Transverse colon (tissue), 4 donors: Measurements from ENCODE around the gene KCNN3.

Experiments used
- EP300 ChIP-seq: sonication (generic); formaldehyde crosslinking; IDR thresholded peaks from one replicate; pipeline ENCODE4 v1.6.1; 2017; ENCODE audit warnings: antibody characterized with exemption, low read depth
- POLR2A ChIP-seq: fragments of 450-650 bp; IDR thresholded peaks from one replicate; pipeline ENCODE4 v1.6.1; 2016; ENCODE audit warnings: antibody characterized with exemption, mild to moderate bottlenecking, moderate library complexity
- POLR2AphosphoS5 ChIP-seq, 3 donors: sonication (generic); formaldehyde crosslinking; IDR thresholded peaks; one replicate each; pipeline ENCODE4 v1.6.1; 2016; ENCODE audit warnings: antibody characterized with exemption in 3 of 3
- TF ChIP-seq, protein P1 (sequence below), 5 experiments: fragments of 200-600 bp in 3 of 5; fragments of 450-650 bp in 2 of 5; sonication (generic) in 3 of 5; IDR thresholded peaks; 1 replicate in 2 of 5; 2 replicates in 3 of 5; pipeline ENCODE4 v1.5.1; 2016 to 2017; ENCODE audit warnings: antibody characterized with exemption in 5 of 5, inconsistent platforms in 3 of 5, mild to moderate bottlenecking in 2 of 5, moderate library complexity in 1 of 5

DNA sequence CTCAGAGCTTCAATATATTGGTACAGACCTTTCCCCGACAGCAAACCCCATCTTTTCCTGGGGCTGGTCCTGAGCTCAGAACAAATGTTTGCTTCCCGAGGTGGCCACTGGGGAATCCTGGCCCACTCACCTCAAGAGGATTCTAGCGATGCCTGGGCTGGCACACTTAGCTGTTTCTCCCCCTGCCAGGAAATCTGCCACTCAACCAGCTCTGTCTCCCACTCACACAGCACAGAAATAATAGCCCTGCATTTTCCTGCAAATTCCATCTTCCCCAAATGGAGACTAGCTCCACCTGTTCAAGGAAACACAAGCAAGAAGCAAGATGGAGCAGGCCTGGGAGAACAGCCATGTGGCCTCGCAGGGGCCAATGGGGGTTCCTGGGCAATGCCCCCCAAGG lies 21.1 kb downstream of the KCNN3 start:
- TF ChIP-seq POLR2A = no peak
- TF ChIP-seq, protein P1, sequence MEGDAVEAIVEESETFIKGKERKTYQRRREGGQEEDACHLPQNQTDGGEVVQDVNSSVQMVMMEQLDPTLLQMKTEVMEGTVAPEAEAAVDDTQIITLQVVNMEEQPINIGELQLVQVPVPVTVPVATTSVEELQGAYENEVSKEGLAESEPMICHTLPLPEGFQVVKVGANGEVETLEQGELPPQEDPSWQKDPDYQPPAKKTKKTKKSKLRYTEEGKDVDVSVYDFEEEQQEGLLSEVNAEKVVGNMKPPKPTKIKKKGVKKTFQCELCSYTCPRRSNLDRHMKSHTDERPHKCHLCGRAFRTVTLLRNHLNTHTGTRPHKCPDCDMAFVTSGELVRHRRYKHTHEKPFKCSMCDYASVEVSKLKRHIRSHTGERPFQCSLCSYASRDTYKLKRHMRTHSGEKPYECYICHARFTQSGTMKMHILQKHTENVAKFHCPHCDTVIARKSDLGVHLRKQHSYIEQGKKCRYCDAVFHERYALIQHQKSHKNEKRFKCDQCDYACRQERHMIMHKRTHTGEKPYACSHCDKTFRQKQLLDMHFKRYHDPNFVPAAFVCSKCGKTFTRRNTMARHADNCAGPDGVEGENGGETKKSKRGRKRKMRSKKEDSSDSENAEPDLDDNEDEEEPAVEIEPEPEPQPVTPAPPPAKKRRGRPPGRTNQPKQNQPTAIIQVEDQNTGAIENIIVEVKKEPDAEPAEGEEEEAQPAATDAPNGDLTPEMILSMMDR (IDR thresholded peaks at IDR 0.05) = no peak
- no peak for TF ChIP-seq POLR2AphosphoS5 (IDR thresholded peaks at IDR 0.05)
- TF ChIP-seq EP300 = no peak
